ENCODE results near the gene DDX5. TPM values are rescaled to one million over a fixed set of nuclear protein-coding genes. Genes with fewer than 3 reads are reported as not detected.

Gene DDX5
- 338 and 350 TPM in 2 replicates for total RNA-seq

GRCh38 chr17:64506201-64506575 is at the start of gene DDX5:
TSS of gene DDX5 (minus strand) at chr17:64506289. CDS start at chr17:64506119, 170 bp downstream.

GRCh38 chr17:64506576-64507412 is 705 bp upstream of the DDX5 start, which contains the start of gene CEP95:
TSS of gene CEP95 (plus strand) at chr17:64506977. CDS start at chr17:64507098, 121 bp downstream.

GRCh38 chr17:64496786-64497564 is 9.1 kb downstream of the DDX5 start, which contains the start of gene POLG2:
TSS of gene POLG2 (minus strand) at chr17:64497054. CDS start at chr17:64496968, 86 bp downstream.

GRCh38 chr17:64448665-64449512 is 57.2 kb downstream of the DDX5 start, which contains the start of gene MILR1:
TSS of gene MILR1 (plus strand) at chr17:64449115. CDS start at chr17:64449169, 54 bp downstream.

Small RNA genes within 50 kb of the gene (small RNA-seq; reads per million reads assigned to genes)
- gene ATP5MFP4, result not detected

Other genes with a start within 250 kb of the DDX5 start
- 101 and 140 TPM in 2 replicates for gene TEX2, start 243.0 kb downstream of the DDX5 start, total RNA-seq
- gene PECAM1, start 115.4 kb downstream of the DDX5 start, total RNA-seq, result not detected in 2 replicates
- not detected in 2 replicates for gene MILR1, start 57.2 kb downstream of the DDX5 start, total RNA-seq
- 5.6 and 13.3 TPM in 2 replicates for gene POLG2, start 9.2 kb downstream of the DDX5 start, total RNA-seq
- 19.4 and 45.5 TPM in 2 replicates for gene CEP95, start 688 bp upstream of the DDX5 start, total RNA-seq
- 53.0 and 147 TPM in 2 replicates for gene SMURF2, start 156.0 kb upstream of the DDX5 start, total RNA-seq

Measured in placental epithelial cell (primary cell).